PC-9 (cell line): ENCODE measurements around the gene UBE2QL1. TPM values are rescaled to one million over a fixed set of nuclear protein-coding genes. Genes with fewer than 3 reads are reported as not detected.

ENCODE experiments used
- BruUV-seq: library from RNA; stranded (reverse); fragments of 400-500 nt; replicated peaks from 2 replicates; lab custom pipeline; 2021; lab: Mats Ljungman, UMichigan
- CTCF ChIA-PET: fragments of 300-600 bp; sonication (Branson Sonifier 250); formaldehyde crosslinking; loops from one replicate; lab custom pipeline; 2022; ENCODE audit warnings: antibody characterized with exemption; lab: Charles Lee
- POLR2A ChIA-PET: fragments of 300-600 bp; sonication (Branson Sonifier 250); formaldehyde crosslinking; loops from one replicate; lab custom pipeline; 2022; ENCODE audit warnings: antibody characterized with exemption; ENCODE audit not compliant: unreplicated experiment; lab: Charles Lee
- DNase-seq, 2 experiments: peaks; one replicate each; pipeline versions ENCODE4 v3.0.0 to v3.0.0-alpha.2; 2015 to 2022; ENCODE audit warnings: mixed read lengths in 1 of 2
- H2AFZ ChIP-seq: fragments of 200-600 bp; sonication (generic); 2 replicates; pipeline ENCODE4 v1.8.1; 2017; ENCODE audit warnings: antibody characterized with exemption
- H3F3A ChIP-seq: fragments of 200-600 bp; sonication (generic); 2 replicates; pipeline ENCODE4 v1.8.1; 2017; ENCODE audit warnings: antibody characterized with exemption, mild to moderate bottlenecking, low read depth; ENCODE audit not compliant: insufficient read depth
- H3K27ac ChIP-seq: fragments of 200-600 bp; sonication (generic); 2 replicates; pipeline ENCODE4 v1.6.1; 2016; ENCODE audit warnings: mixed run types
- H3K27me3 ChIP-seq: fragments of 200-600 bp; sonication (generic); 2 replicates; pipeline ENCODE4 v1.6.1; 2016; ENCODE audit warnings: low read depth, mixed run types; ENCODE audit not compliant: insufficient read depth
- H3K36me3 ChIP-seq: fragments of 200-600 bp; sonication (generic); 2 replicates; pipeline ENCODE4 v1.6.1; 2016; ENCODE audit warnings: low read depth, mixed run types
- H3K4me1 ChIP-seq: fragments of 200-600 bp; sonication (generic); replicated peaks from 2 replicates; pipeline ENCODE4 v1.6.1; 2016; ENCODE audit warnings: mixed run types; ENCODE audit not compliant: insufficient read depth
- H3K4me2 ChIP-seq: fragments of 200-600 bp; sonication (generic); 2 replicates; pipeline ENCODE4 v1.6.1; 2017; ENCODE audit warnings: mixed run types
- H3K4me3 ChIP-seq: fragments of 200-600 bp; sonication (generic); 2 replicates; pipeline ENCODE4 v1.6.1; 2016; ENCODE audit warnings: mixed run types
- H3K79me2 ChIP-seq: fragments of 200-600 bp; sonication (generic); 2 replicates; pipeline ENCODE4 v1.6.1; 2017; ENCODE audit warnings: low read depth, mixed run types
- H3K9me2 ChIP-seq: fragments of 200-600 bp; sonication (generic); 2 replicates; pipeline ENCODE4 v1.8.1; 2017; ENCODE audit warnings: mild to moderate bottlenecking; ENCODE audit not compliant: insufficient read depth
- H3K9me3 ChIP-seq: fragments of 200-600 bp; sonication (generic); 2 replicates; pipeline ENCODE4 v1.8.1; 2016; ENCODE audit warnings: low read depth; ENCODE audit not compliant: insufficient read depth
- H4K20me1 ChIP-seq: fragments of 200-600 bp; sonication (generic); 2 replicates; pipeline ENCODE4 v1.8.1; 2017; ENCODE audit not compliant: insufficient read depth
- EZH2 ChIP-seq: fragments of 200-600 bp; sonication (generic); IDR thresholded peaks from 2 replicates; pipeline ENCODE4 v1.8.0; 2017; ENCODE audit warnings: antibody characterized with exemption, low read depth
- intact Hi-C: fragments of 100-400 bp; cut with micrococcal nuclease; formaldehyde crosslinking; loops from one replicate; pipeline ENCODE4 v1.10.0; 2022; ENCODE audit not compliant: unreplicated experiment
- total RNA-seq: library from RNA; stranded (reverse); gene quantifications from 2 replicates; pipeline ENCODE4 v1.2.3, GENCODE V29; 2021
- TF ChIP-seq, protein P1 (sequence below): fragments of 200-600 bp; sonication (generic); conservative IDR thresholded peaks from 2 replicates; pipeline ENCODE4 v1.6.1; 2017; ENCODE audit warnings: mixed run types, antibody characterized with exemption, mild to moderate bottlenecking, moderate library complexity

The UBE2QL1 gene
- total RNA-seq, 1 experiment from 2014 or later = not detected

DNA sequence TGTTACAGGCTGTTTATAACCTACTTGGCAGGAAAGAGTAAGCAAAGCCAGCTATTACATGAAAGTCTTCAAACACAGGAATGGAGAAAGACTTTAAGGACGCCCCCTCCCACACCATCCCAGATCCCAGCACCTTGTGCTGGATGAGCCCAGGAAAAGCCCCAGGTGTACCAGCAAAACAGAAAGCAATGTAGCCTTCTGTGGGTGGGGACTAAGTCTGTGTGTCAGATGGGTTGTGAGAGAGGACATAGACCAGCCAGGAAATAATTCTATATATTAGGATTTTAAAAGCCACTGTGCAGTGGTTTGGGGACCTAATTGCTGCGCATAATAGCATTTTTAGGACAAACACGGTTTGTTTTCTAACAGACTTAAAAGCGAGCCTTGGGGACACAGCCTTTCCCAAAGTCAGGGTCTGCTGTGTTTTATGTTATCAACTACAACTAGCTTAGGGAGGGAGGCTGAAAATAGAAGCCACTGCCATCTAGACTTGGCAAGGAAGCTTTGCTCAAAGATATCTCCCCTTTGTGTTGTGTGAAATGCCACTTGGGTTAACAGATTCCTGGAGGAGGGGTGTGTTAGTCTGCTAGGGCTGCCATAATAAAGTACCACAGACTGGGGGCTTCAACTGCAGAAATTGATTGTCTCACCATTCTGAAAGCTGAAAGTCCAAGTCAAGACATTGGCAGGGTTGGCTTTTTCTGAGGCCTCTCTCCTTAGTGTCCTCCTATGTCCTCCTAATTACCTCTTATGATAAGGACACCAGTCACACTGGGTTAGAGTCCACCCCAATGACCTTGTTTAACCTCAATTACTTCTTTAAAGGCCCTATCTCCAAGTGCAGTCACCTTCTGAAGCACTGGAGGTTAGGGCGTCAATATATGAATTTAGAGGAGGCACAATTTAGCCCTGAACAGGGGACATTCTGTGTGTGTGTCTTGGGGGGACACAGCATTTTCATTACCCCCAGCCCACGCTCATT lies 17.2 kb upstream of the UBE2QL1 start:
- Histone ChIP-seq H3K4me3 (no peak overlapping the region), H2AFZ (no peak overlapping the region), H3K27ac (no peak overlapping the region), H3K36me3 (no peaks in the 10 kb centered on the region), H3K9me3 (no peaks in the 10 kb centered on the region), H4K20me1 (no peaks in the 10 kb centered on the region), H3K79me2 (no peaks in the 10 kb centered on the region), H3K4me1 (peaks cover 9% of the 10 kb centered on the region), H3K4me2 (no peak overlapping the region), H3K27me3 (peaks cover 94% of the 10 kb centered on the region), H3K9me2 (no peaks in the 10 kb centered on the region), H3F3A (no peaks in the 10 kb centered on the region)
- TF ChIP-seq, protein P1, sequence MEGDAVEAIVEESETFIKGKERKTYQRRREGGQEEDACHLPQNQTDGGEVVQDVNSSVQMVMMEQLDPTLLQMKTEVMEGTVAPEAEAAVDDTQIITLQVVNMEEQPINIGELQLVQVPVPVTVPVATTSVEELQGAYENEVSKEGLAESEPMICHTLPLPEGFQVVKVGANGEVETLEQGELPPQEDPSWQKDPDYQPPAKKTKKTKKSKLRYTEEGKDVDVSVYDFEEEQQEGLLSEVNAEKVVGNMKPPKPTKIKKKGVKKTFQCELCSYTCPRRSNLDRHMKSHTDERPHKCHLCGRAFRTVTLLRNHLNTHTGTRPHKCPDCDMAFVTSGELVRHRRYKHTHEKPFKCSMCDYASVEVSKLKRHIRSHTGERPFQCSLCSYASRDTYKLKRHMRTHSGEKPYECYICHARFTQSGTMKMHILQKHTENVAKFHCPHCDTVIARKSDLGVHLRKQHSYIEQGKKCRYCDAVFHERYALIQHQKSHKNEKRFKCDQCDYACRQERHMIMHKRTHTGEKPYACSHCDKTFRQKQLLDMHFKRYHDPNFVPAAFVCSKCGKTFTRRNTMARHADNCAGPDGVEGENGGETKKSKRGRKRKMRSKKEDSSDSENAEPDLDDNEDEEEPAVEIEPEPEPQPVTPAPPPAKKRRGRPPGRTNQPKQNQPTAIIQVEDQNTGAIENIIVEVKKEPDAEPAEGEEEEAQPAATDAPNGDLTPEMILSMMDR = no peak
- no peak for TF ChIP-seq EZH2
- intact Hi-C loops = no loop called here
- BruUV-seq = no TSS peak
- DNase-seq = no peak
- ChIA-PET CTCF (no interaction called here), POLR2A (no interaction called here)

DNA sequence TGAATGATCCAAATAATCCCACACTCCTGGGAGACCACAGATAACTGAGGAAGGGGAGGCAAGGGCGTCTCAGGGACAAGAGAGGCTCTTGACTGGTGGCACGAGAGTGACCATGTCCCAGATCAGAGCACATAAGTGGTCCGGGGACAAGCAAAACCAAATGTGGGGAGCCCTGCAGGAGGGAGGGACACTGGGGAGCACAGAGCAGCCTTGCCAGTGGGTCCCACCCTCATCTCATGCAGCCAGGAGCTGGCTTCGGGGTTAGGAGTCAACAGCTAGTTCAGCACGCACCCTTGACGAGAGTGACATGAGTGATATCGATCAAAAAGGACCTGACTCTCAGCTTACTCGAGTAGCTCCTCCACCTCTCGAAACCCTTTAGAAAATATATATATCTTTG lies 16.5 kb upstream of the UBE2QL1 start:
- Histone ChIP-seq H3K9me2 (no peaks in the 10 kb centered on the region), H3K9me3 (no peaks in the 10 kb centered on the region), H4K20me1 (no peaks in the 10 kb centered on the region), H3K4me3 (no peak overlapping the region), H3K27me3 (peaks cover 87% of the 10 kb centered on the region), H3K27ac (no peak overlapping the region), H3K79me2 (no peaks in the 10 kb centered on the region), H3K4me1 (peaks cover 9% of the 10 kb centered on the region), H3F3A (no peaks in the 10 kb centered on the region), H3K4me2 (no peak overlapping the region), H2AFZ (no peak overlapping the region), H3K36me3 (no peaks in the 10 kb centered on the region)
- ChIA-PET POLR2A (no interaction called here), CTCF (no interaction called here)
- intact Hi-C loops = no loop called here
- TF ChIP-seq, protein P1 = no peak
- TF ChIP-seq EZH2 = no peak
- no peak for DNase-seq
- no TSS peak for BruUV-seq

DNA sequence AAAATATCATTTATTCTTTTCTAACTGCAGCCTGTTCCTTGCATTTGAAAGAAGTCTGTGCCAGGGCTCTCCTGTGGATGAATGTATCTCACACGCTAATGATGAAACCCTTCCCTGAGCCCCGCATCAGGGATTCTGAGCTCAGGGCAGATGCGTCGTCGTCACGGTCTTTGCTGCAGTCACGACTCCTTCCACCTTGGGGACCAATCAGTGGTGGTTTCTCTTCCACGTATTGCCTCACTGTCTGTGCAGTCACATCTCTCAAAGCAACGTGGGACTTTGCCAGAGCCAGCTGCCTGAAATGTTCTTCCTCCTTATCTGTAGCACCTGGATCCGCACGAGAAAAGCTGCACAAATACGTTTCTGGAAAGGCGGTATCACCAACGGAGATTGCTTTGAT lies 13.9 kb upstream of the UBE2QL1 start:
- no peaks in the 10 kb centered on the region for H3K9me3 ChIP-seq
- no peaks in the 10 kb centered on the region for H3F3A ChIP-seq
- DNase-seq = no peak
- no peak overlapping the region for H3K4me2 ChIP-seq
- no peaks in the 10 kb centered on the region; the same call in 1 of the 2 replicates for H3K4me1 ChIP-seq
- H3K79me2 ChIP-seq = no peaks in the 10 kb centered on the region
- CTCF ChIA-PET = interaction anchor here (0.7 kb wide), 1 partner anchor 132 kb away, joined by 6 read pairs; no protein-coding TSS in a partner anchor
- peaks cover 64% of the 10 kb centered on the region for H3K27me3 ChIP-seq
- intact Hi-C loops = no loop called here
- TF ChIP-seq, protein P1 = no peak
- TF ChIP-seq EZH2 = no peak
- POLR2A ChIA-PET = no interaction called here
- H4K20me1 ChIP-seq = no peaks in the 10 kb centered on the region
- H3K27ac ChIP-seq = no peak overlapping the region
- H2AFZ ChIP-seq = no peak overlapping the region
- no TSS peak for BruUV-seq
- H3K36me3 ChIP-seq = no peaks in the 10 kb centered on the region
- H3K9me2 ChIP-seq = no peaks in the 10 kb centered on the region
- H3K4me3 ChIP-seq = no peak overlapping the region
